Epithelial cell of prostate (primary cell): ENCODE results near the gene KPNA6.
"Not testable (repeated sequence)": the region's sequence is repeated elsewhere in the genome, so short reads cannot be mapped to it uniquely, and the experiment has no call there.

Source experiments
- DNase-seq: peaks from one replicate; pipeline ENCODE4 v3.0.0-alpha.2; 2011; ENCODE audit warnings: low read depth, low spot score
- H3K27ac ChIP-seq: fragments of 450-650 bp; 2 replicates; pipeline ENCODE4 v1.5.1; 2017; ENCODE audit warnings: mild to moderate bottlenecking

KPNA6 gene

GRCh38 chr1:32133950-32134280 lies 26.1 kb downstream of the KPNA6 start:
- H3K27ac ChIP-seq: peak overlapping the region; percentile 83
- not testable (repeated sequence) for DNase-seq

DNA sequence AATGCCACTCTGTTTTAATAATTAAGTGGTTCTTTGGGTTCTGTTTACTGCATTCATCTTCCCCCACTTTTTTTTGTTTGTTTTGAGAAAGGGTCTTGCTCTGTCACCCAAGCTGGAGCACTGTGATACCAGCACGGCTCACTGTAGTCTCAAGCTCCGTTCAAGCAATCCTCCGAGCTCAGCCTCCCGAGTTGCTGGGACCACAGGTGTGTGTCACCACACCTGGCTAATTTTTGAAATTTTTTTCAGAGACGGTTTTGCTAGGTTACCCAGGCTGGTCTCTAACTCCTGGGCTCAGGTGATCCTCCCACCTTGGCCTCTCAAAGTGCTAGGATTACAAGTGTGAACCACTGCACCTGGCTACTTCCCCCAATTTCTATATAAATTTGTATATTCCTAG lies 29.3 kb downstream of the KPNA6 start:
- no peak for DNase-seq
- H3K27ac ChIP-seq: no peak overlapping the region

GRCh38 chr1:32138965-32139364 lies 31.1 kb downstream of the KPNA6 start:
- peak overlapping the region; percentile 62 for H3K27ac ChIP-seq

DNA sequence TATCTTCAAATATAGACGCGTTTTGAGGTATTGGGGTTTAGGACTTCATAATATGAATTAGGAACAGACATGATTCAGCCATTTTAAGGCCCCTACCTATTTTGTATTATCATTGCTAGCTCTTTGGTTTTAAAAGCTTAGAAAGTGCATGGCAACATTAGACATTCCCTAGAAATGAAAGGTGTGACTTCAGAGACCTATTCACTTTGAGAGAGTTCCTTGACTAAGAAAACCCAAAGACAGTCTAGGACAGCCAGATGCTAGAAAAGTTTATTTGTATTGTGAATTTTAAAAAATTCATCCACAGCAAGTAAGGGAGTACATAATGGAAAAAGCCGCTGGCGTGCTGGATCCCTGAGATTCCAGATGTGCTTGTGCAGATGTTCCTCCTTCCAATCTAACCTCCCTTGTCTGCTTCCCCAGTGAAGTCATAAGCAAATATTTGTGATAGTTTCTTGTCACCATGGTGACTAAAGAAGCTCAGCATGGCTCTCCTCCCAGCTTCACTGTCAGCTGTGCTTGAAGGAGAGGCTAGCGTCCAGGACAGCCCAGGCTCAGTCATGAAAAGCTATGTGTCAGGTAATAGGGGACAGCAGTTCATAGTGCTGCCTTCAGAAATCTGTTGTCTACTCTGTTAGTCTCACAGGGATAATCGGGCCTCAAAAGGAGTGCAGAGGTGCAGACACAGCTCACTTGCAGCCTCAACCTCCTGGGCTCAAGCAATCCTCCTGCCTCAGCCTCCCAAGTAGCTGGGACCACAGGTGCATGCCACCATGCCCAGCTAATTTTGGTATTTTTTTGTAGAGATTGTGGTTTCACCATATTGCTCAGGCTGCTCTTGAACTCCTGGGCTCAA lies 34.8 kb downstream of the KPNA6 start:
- DNase-seq: no peak
- peak overlapping the region; percentile 56 for H3K27ac ChIP-seq

More at GRCh38 chr1:32138965-32139364, 31.1 kb downstream of the KPNA6 start:
- DNase-seq: no peak

GRCh38 chr1:32143302-32143695 lies 35.4 kb downstream of the KPNA6 start:
- DNase-seq: not testable (repeated sequence)
- H3K27ac ChIP-seq: peak overlapping the region; percentile 56

GRCh38 chr1:32144033-32144432 lies 36.2 kb downstream of the KPNA6 start:
- peak overlapping the region; percentile 56 for H3K27ac ChIP-seq
- no peak for DNase-seq

- H3K27ac ChIP-seq: not testable (repeated sequence)
Observed at GRCh38 chr1:32147799-32148198, 39.9 kb downstream of the KPNA6 start.

DNA sequence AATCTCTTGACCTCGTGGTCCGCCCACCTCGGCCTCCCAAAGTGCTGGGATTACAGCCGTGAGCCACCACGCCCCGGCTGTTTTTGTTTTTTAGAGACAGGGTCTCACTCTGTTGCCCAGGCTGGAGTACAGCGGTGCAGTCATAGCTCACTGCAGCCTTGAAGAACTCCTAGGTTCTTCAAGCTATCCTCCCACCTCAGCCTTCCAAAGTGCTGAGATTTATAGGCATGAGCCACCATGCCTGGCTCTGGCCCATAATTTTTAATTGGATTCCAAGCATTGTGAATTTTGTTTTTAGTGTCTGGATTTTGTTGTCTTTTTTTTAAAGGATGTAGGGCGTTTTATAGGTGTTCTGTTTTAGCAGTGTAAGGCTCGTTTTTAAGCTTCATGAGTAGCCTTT lies 43.0 kb downstream of the KPNA6 start:
- DNase-seq: no peak
- H3K27ac ChIP-seq: no peak overlapping the region

More at GRCh38 chr1:32147799-32148198, 39.9 kb downstream of the KPNA6 start:
- DNase-seq: not testable (repeated sequence)

DNA sequence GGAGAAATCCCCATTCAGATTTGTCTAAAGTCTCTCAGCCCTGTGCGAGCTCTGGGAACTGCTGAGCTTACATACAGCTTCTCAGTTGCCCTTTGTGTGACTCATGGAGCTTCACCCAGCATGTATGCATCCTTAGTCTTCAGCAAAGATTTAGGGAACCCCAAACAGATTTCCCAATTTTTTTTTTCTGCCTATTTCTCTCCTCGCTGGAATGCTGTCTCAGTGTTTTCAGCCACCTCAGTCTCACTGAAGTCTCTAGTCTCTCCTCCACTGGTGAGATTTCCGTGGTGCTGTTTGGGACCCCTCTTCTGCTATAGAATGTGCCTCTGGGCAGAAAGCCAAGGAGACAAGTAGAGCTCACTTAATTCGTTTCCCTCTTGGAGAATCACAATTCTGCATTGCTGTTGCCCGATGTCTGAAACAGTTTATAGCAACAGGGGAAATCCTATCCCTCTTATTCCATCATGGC lies 43.5 kb downstream of the KPNA6 start:
- H3K27ac ChIP-seq: no peak overlapping the region
- no peak for DNase-seq

- no peak overlapping the region for H3K27ac ChIP-seq
- DNase-seq: no peak
Observed at GRCh38 chr1:32159189-32159588, 51.3 kb downstream of the KPNA6 start.

DNA sequence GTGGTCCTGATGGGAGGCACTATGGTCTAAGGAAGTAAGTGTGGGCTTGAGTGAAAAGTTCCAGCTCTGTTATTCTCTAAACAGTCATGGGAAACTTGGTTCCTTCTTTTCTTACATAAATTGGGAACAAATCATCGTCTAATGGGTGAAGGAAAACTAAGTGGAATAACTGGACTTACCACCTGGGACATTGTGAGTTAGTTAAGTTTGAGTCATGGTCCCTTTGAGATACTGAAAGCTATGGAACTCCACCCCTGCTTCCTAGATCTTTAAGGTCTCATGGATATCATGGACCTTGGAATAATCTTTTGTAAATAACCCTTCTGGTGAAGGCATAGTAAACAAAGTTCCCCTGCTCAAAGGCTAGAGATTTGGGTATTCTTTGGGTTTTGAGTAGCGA lies 55.5 kb downstream of the KPNA6 start:
- no peak overlapping the region for H3K27ac ChIP-seq
- no peak for DNase-seq

GRCh38 chr1:32165633-32166032 lies 57.8 kb downstream of the KPNA6 start:
- DNase-seq, H3K27ac ChIP-seq: not testable (repeated sequence)

- no peak overlapping the region for H3K27ac ChIP-seq
- no peak for DNase-seq
Observed at GRCh38 chr1:32170991-32171390, 63.1 kb downstream of the KPNA6 start.

DNA sequence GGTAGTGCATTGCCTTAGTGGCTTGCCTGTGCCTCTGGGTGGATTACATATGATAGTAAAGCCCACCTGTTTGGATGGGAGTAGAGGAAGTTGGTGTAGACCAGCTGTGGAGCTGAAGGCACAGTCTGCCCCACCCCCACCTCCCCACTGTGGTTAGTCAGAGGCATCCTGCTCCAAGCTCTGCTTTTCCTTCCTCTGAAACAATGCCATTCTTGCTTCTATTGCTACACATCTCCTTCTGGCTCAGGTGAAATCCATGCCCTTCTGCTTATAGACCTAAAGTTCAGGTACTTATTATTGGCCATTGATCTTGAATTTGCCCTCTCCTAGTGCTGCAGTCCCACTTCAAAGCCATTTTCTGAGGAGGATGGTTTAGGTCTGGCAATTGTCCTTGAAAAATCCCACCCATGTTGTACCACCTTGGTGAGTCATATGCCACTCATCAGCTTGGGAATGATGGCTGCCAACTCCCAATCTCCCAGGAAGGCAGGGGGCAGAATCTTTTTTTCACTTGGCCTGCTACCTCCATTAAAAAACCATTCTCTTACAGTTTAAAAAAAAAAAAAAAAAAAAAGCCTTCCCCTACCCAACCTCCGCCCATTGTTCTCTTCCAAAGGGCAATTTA lies 64.9 kb downstream of the KPNA6 start:
- H3K27ac ChIP-seq: peak overlapping the region; percentile 55
- DNase-seq: no peak

DNA sequence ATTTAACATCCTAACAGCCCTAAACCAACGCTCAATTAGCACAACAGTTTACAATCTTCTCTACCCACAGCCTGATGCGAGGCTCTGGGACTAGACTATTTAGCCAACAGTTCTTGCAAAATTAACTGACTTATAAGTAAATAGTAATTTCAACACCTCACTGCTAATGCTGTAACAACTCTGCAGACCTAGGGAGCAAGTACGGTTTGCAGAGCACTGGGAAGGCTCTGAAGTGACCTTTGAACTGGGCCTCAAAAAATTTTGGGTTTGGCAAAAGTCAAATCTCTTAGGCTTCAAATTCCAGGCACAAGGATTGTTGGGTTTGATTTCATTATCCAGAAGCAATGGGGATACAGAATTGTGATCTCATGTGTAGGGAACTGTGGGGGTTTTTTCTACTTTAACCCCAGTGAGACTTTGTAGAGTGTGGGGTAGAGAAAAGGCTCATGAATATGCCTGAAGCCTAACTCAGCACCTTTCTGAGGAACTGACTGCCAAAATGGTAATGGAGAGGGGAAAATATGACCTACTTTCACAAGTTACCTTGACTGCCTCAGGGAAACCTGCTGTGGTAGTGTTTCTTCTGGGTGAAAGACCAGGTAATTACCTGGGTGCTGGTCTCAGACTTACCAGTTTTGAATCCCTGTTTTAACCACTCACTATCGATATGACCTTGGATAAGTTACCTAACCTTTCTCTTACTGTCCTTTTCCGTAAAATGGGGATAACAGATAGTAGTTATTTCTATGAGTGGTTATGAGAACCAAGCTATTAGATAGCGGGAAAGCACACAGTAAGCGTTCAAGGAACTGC lies 70.7 kb downstream of the KPNA6 start:
- H3K27ac ChIP-seq: peak overlapping the region; percentile 88
- DNase-seq: no peak

- DNase-seq: no peak
- peak overlapping the region; percentile 88 for H3K27ac ChIP-seq
Observed at GRCh38 chr1:32179193-32179442, 71.3 kb downstream of the KPNA6 start.

DNA sequence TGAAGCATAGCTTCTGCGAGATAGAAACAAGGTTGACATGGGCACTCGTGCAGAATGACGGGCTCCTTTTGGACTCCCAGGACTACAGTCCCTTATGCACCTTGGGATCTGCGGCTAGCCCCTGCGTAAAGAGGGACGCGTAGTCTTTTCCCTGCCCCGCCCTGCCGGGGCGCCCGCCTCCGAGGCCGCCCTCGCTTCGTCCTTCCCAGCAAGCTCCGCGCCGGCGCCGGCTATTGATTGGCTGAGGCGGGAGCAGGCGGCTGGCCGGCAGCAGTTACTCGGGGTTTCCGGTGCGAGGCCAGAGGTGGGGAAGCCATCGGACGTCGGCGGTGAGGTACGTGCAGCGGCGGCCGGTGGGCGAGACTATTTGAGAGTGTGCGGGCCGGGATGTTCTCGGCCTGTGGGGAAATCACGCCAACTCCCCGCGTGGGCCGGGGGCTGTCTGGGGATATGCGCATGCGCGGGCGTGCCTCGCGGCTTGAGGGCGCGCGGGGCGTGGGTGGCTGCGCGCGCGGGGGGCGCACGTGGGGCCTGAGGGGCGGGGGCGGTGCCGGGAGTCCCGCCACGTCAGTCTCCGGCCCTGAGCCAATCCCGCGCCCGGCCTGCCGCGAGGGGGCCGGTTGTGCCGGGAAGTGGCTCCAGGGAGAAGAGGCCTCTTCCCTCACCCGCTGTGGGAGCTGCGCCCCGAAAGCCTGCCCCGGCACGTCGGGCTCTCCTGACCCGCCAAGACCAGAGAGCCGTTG lies 71.8 kb downstream of the KPNA6 start, which contains the start of gene TXLNA:
TSS of gene TXLNA (plus strand) at position 233 of the 743 bp plus-strand sequence. CDS start 671 bp downstream, outside the sequence.
- DNase-seq: no peak
- H3K27ac ChIP-seq: peak within 1 kb of the TSS; percentile 88

DNA sequence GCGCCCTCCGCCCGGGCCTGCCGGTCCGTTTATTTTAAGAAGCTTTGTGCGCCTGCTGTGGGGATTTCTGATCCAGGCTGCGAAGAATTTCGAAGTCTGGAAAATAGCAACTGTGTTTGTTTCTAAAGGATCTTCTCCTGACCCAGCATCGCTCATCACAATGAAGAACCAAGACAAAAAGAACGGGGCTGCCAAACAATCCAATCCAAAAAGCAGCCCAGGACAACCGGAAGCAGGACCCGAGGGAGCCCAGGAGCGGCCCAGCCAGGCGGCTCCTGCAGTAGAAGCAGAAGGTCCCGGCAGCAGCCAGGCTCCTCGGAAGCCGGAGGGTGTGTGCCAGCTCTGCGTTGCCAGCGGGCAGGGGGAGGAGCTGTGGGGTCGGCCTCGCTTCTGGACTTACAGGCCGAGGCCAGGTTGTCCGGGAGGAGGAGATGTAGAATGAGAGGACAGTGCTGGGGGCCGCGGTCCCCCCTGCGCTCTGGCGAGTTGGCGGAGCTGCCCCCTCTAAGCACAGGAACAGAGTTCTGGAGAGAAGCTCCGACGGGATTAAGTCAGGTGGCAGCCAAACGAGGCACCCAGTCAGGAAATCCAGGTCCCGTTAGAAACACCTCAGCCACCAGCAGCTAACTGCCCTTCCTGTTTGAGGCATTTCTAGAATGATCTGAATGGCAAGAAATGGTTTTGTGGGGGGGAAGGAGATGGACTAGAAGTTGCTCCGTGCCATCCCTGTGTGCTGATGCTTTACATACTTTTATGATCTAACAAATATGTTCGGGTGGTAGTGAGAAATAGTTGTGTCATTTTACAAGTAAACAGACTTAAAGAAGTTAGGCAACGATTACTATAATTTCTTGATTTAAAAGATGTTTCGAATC lies 72.6 kb downstream of the KPNA6 start:
- H3K27ac ChIP-seq: peak overlapping the region; percentile 88
- DNase-seq: no peak

GRCh38 chr1:32181065-32181464 lies 73.2 kb downstream of the KPNA6 start:
- peak overlapping the region; percentile 88 for H3K27ac ChIP-seq
- no peak for DNase-seq
